ENCODE results near the gene DCAF17. TPM values are rescaled to one million over a fixed set of nuclear protein-coding genes. Genes with fewer than 3 reads are reported as not detected.

Gene DCAF17
- total RNA-seq, 1 experiment from 2014 or later, result 11.1 TPM

GRCh38 chr2:171401947-171402346 is 32.1 kb upstream of the DCAF17 start:
- Histone ChIP-seq H3F3A (ENCODE audit: low read length, unreplicated experiment) (peaks cover 3% of the 10 kb centered on the region), H3K79me2 (ENCODE audit: low read length) (peaks cover 59% of the 10 kb centered on the region), H3K9me2 (replicated peaks; ENCODE audit: low read length) (no peaks in the 10 kb centered on the region), H3K4me3 (ENCODE audit: low read length) (no peak overlapping the region), H2AFZ (ENCODE audit: low read length) (no peak overlapping the region), H3K4me2 (ENCODE audit: low read length) (no peak overlapping the region), H3K36me3 (ENCODE audit: low read depth, low read length) (peaks cover 17% of the 10 kb centered on the region; the same call in 1 of the 2 replicates), H3K9me3 (ENCODE audit: low read length) (no peaks in the 10 kb centered on the region; the same call in 1 of the 2 replicates), H3K4me1 (ENCODE audit: insufficient read depth, low read length) (peaks cover 28% of the 10 kb centered on the region), H3K27me3 (ENCODE audit: low read length) (no peaks in the 10 kb centered on the region), H4K20me1 (ENCODE audit: low read length) (no peaks in the 10 kb centered on the region), H3K9ac (ENCODE audit: low read length) (no peak overlapping the region), H3K27ac (ENCODE audit: low read length) (peak overlapping the region; percentile 68; the same call in 1 of the 2 replicates)
- CTCF ChIA-PET, result no interaction called here
- no TSS peak for BruUV-seq (replicated peaks)
- no peak for TF ChIP-seq EZH2 (IDR thresholded peaks at IDR 0.05; ENCODE audit: low read length, unreplicated experiment)
- no peak for TF ChIP-seq CTCF (conservative IDR thresholded peaks at IDR 0.05; ENCODE audit: low read depth, low read length)
- no peak for TF ChIP-seq EZH2phosphoT487 (IDR thresholded peaks at IDR 0.05; ENCODE audit: borderline replicate concordance, low read length)
- ATAC-seq (no peak), DNase-seq (no peak)
- POLR2A ChIA-PET (ENCODE audit: unreplicated experiment), result no interaction called here
- intact Hi-C loops (cut with micrococcal nuclease), result no loop called here

GRCh38 chr2:171402906-171403580 is 31.0 kb upstream of the DCAF17 start:
- Histone ChIP-seq H3K4me2 (ENCODE audit: low read length) (peak overlapping the region; percentile 50), H3K9ac (ENCODE audit: low read length) (no peak overlapping the region; the same call in 1 of the 2 replicates), H3K27me3 (ENCODE audit: low read length) (no peaks in the 10 kb centered on the region), H3F3A (ENCODE audit: low read length, unreplicated experiment) (peaks cover 3% of the 10 kb centered on the region), H3K36me3 (ENCODE audit: low read depth, low read length) (peaks cover 17% of the 10 kb centered on the region; the same call in 1 of the 2 replicates), H3K27ac (ENCODE audit: low read length) (peak overlapping the region; percentile 68), H4K20me1 (ENCODE audit: low read length) (no peaks in the 10 kb centered on the region), H2AFZ (ENCODE audit: low read length) (no peak overlapping the region), H3K4me3 (ENCODE audit: low read length) (no peak overlapping the region; the same call in none of the 2 replicates), H3K4me1 (ENCODE audit: insufficient read depth, low read length) (peaks cover 28% of the 10 kb centered on the region), H3K9me2 (replicated peaks; ENCODE audit: low read length) (no peaks in the 10 kb centered on the region), H3K9me3 (ENCODE audit: low read length) (no peaks in the 10 kb centered on the region; the same call in 1 of the 2 replicates), H3K79me2 (ENCODE audit: low read length) (peaks cover 63% of the 10 kb centered on the region)
- BruUV-seq (replicated peaks), result TSS peak; percentile 31
- peak; percentile 78 for DNase-seq
- intact Hi-C loops (cut with micrococcal nuclease), result no loop called here
- peak; percentile 65 for ATAC-seq
- TF ChIP-seq EZH2phosphoT487 (IDR thresholded peaks at IDR 0.05; ENCODE audit: borderline replicate concordance, low read length), result no peak
- TF ChIP-seq CTCF (conservative IDR thresholded peaks at IDR 0.05; ENCODE audit: low read depth, low read length), result no peak
- no peak for TF ChIP-seq EZH2 (IDR thresholded peaks at IDR 0.05; ENCODE audit: low read length, unreplicated experiment)
- POLR2A ChIA-PET (ENCODE audit: unreplicated experiment), result no interaction called here
- CTCF ChIA-PET, result no interaction called here

DNA sequence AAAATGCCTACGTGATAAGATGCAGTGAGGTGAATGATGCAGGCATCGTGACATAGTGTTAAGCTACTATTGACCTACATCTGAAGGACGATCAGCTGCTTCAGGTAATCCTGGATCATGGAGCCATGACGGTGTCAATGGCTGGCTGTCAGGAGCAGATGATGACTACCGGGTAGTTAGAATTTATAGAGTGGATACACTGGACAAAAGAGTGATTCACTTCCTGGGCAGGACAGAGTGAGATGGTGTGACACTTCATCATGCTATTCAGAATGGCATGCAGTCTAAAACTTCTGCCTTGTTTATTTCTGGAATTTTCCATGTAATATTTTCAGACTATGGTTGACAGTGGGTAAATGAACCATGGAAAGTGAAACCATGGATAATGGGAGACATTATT is 29.8 kb upstream of the DCAF17 start:
- Histone ChIP-seq H3K9me2 (replicated peaks; ENCODE audit: low read length) (no peaks in the 10 kb centered on the region), H3K9ac (ENCODE audit: low read length) (no peak overlapping the region), H3K4me2 (ENCODE audit: low read length) (peak overlapping the region; percentile 52), H3K79me2 (ENCODE audit: low read length) (peaks cover 65% of the 10 kb centered on the region), H4K20me1 (ENCODE audit: low read length) (no peaks in the 10 kb centered on the region), H3K9me3 (ENCODE audit: low read length) (no peaks in the 10 kb centered on the region; the same call in 1 of the 2 replicates), H3K27me3 (ENCODE audit: low read length) (no peaks in the 10 kb centered on the region), H3K4me1 (ENCODE audit: insufficient read depth, low read length) (peaks cover 28% of the 10 kb centered on the region), H2AFZ (ENCODE audit: low read length) (no peak overlapping the region), H3K27ac (ENCODE audit: low read length) (peak overlapping the region; percentile 68), H3K4me3 (ENCODE audit: low read length) (no peak overlapping the region), H3K36me3 (ENCODE audit: low read depth, low read length) (peaks cover 17% of the 10 kb centered on the region; the same call in 1 of the 2 replicates), H3F3A (ENCODE audit: low read length, unreplicated experiment) (peaks cover 3% of the 10 kb centered on the region)
- ChIA-PET POLR2A (ENCODE audit: unreplicated experiment) (interaction anchor here (0.7 kb wide), 1 partner anchor 55 kb away, joined by 5 read pairs; no protein-coding TSS in a partner anchor), CTCF (interaction anchor here (0.6 kb wide), 1 partner anchor 12 kb away, joined by 3 read pairs; no protein-coding TSS in a partner anchor)
- no peak for TF ChIP-seq EZH2 (IDR thresholded peaks at IDR 0.05; ENCODE audit: low read length, unreplicated experiment)
- TF ChIP-seq CTCF (conservative IDR thresholded peaks at IDR 0.05; ENCODE audit: low read depth, low read length), result no peak
- TF ChIP-seq EZH2phosphoT487 (IDR thresholded peaks at IDR 0.05; ENCODE audit: borderline replicate concordance, low read length), result no peak
- no TSS peak for BruUV-seq (replicated peaks)
- DNase-seq, result peak; percentile 93
- intact Hi-C loops (cut with micrococcal nuclease), result no loop called here
- ATAC-seq, result peak; percentile 91

All from PC-3 (cell line).